ENCODE measurements around the gene SLC38A3. TPM values are rescaled to one million over a fixed set of nuclear protein-coding genes. Genes with fewer than 3 reads are reported as not detected.

The SLC38A3 gene
- total and polyA plus RNA-seq, 7 donors: 0.12 to 12.7 (median 3.3) TPM

DNA sequence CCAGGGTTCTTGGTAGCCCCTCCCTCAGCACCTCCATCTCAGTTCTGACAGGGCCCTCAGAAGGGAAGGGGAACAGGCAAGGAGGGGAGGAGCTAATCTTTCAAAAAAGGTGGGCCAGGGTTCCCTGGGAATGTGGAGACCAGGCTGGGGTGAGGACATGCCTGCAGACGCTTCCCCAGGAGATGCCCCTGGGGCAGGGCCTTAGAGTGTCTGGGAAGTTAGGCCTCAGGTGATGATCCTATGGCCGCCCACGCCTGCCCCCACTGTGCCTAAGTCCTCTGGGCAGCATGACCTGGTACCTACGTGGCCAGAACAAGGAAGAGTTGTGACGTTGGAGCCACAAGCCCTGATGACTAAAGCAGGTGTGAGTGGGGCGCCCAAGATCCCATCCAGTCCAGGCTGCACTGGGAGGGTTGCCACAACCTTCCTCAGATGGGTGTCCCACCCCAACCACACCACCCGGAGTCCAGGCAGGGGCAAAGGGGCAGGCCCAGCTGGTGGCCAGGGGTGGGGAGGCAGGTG lies 60.0 kb downstream of the SLC38A3 start:
- intact Hi-C loops (cut with DNase I): loop anchor here in 1 of 2 donors (5.0 to 10.0 kb wide), 2 partner anchors 62 to 280 kb away; partner anchors contain the start of gene TUSC2
- no peak for DNase-seq

DNA sequence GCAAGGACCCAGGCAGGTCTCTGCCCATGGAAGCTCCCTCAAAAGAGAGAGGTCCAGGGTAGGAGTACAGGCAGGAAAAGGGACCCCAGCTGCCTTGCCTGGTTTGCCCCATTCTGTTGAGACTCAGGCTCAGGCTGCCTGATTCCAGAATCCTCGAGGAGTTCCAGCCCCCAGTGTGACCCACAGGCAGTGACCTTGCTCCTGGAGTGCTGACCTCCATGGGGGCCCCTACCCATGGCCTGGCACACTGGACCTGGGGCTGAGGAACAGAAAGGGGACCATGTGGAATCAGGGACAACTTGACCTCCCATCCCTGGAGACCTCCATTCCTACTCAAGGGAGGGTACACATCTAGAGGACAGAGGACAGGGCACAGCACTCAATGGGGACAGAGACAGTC lies 60.5 kb downstream of the SLC38A3 start:
- no peaks in the 10 kb centered on the region for H3K27me3 ChIP-seq (ENCODE audit: insufficient read depth in 3 of 3, low read length in 2 of 3)
- peaks cover 54% of the 10 kb centered on the region for H3K4me1 ChIP-seq
- intact Hi-C loops (cut with DNase I): loop anchor here in 1 of 2 donors (10.0 kb wide), 1 partner anchor 279 kb away; no protein-coding TSS in a partner anchor
- no peak for DNase-seq
- no peak overlapping the region for H3K4me3 ChIP-seq
- 17 to 54% (median 32%) methylated on average over 1 of the region's 1 CpG for WGBS, 3 donors
- TF ChIP-seq, protein P1, sequence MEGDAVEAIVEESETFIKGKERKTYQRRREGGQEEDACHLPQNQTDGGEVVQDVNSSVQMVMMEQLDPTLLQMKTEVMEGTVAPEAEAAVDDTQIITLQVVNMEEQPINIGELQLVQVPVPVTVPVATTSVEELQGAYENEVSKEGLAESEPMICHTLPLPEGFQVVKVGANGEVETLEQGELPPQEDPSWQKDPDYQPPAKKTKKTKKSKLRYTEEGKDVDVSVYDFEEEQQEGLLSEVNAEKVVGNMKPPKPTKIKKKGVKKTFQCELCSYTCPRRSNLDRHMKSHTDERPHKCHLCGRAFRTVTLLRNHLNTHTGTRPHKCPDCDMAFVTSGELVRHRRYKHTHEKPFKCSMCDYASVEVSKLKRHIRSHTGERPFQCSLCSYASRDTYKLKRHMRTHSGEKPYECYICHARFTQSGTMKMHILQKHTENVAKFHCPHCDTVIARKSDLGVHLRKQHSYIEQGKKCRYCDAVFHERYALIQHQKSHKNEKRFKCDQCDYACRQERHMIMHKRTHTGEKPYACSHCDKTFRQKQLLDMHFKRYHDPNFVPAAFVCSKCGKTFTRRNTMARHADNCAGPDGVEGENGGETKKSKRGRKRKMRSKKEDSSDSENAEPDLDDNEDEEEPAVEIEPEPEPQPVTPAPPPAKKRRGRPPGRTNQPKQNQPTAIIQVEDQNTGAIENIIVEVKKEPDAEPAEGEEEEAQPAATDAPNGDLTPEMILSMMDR (IDR thresholded peaks at IDR 0.05): no peak
- H3K36me3 ChIP-seq (ENCODE audit: insufficient read depth in 1 of 2, low read depth in 1 of 2): no peaks in the 10 kb centered on the region
- H3K9me3 ChIP-seq: no peaks in the 10 kb centered on the region
- ATAC-seq: no peak
- H3K27ac ChIP-seq: peak overlapping the region; percentile 63

More for the DNA sequence above, 60.0 kb downstream of the SLC38A3 start:
- TF ChIP-seq, protein P1 (IDR thresholded peaks at IDR 0.05): no peak
- no peaks in the 10 kb centered on the region for H3K36me3 ChIP-seq (ENCODE audit: insufficient read depth in 1 of 2, low read depth in 1 of 2)
- H3K9me3 ChIP-seq: no peaks in the 10 kb centered on the region
- no peak for ATAC-seq
- peaks cover 50% of the 10 kb centered on the region for H3K4me1 ChIP-seq
- WGBS, 3 donors: 52 to 56% (median 54%) methylated on average over 7 of the region's 7 CpGs
- H3K27ac ChIP-seq: peak overlapping the region; percentile 63
- no peaks in the 10 kb centered on the region for H3K27me3 ChIP-seq (ENCODE audit: insufficient read depth in 3 of 3, low read length in 2 of 3)
- no peak overlapping the region for H3K4me3 ChIP-seq

DNA sequence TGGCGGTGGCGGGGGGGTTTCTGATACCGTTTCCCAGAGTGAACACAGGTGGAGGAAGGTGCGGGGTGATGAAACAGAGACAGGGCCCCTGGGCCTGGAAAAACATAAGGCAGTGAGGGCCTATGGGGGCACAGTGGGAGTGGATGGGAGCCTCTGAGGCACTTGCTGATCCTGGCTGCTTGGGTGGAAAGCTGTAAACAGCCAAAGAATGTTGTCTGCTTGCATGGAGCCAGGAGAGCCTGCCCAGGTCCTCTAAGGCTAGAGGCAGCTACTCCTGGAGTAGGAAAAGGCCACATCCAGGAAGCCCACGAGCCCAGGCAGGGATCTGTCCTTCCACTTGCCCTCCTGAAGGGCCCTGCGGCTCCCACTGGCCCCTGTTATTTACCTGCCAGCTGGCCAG lies 60.9 kb downstream of the SLC38A3 start:
- TF ChIP-seq, protein P1 (IDR thresholded peaks at IDR 0.05): no peak
- WGBS, 3 donors: 69 to 71% (median 70%) methylated on average over 6 of the region's 6 CpGs
- DNase-seq (no peak), ATAC-seq (no peak)
- Histone ChIP-seq H3K4me3 (no peak overlapping the region), H3K4me1 (peaks cover 49% of the 10 kb centered on the region), H3K27me3 (ENCODE audit: insufficient read depth in 3 of 3, low read length in 2 of 3) (no peaks in the 10 kb centered on the region), H3K36me3 (ENCODE audit: insufficient read depth in 1 of 2, low read depth in 1 of 2) (no peaks in the 10 kb centered on the region), H3K27ac (peak overlapping the region; percentile 63), H3K9me3 (no peaks in the 10 kb centered on the region)
- intact Hi-C loops (cut with DNase I): loop anchor here in 1 of 2 donors (10.0 kb wide), 1 partner anchor 279 kb away; no protein-coding TSS in a partner anchor

DNA sequence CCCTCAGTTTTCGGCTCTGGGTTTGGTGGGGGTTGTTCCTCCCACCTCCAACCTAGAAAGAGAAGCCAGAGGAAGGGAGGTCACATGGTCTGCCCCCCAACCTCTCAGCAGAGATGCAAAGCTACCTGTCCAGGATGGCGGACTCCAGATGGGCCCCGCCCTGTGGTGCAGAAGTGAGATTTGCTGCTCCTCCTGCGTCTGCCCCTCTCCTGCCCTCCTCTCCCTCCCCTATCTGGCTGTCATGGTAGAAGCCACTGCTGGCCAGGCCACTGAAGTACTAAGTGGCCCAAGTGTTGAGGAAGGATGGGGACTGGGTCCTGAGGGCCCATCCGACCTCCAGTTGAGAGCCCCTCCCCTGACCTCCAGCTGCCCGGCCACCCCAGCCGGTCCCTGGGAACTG lies 61.8 kb downstream of the SLC38A3 start:
- peak in 1 of 4 donors; percentile 7 for ATAC-seq
- peak overlapping the region; percentile 82 for H3K27ac ChIP-seq
- intact Hi-C loops (cut with DNase I): loop anchor here in 1 of 2 donors (10.0 kb wide), 1 partner anchor 278 kb away; no protein-coding TSS in a partner anchor
- 54 to 67% (median 57%) methylated on average over 7 of the region's 7 CpGs for WGBS, 3 donors
- H3K36me3 ChIP-seq (ENCODE audit: insufficient read depth in 1 of 2, low read depth in 1 of 2): no peaks in the 10 kb centered on the region
- H3K4me3 ChIP-seq: peak overlapping the region; percentile 72
- TF ChIP-seq, protein P1 (IDR thresholded peaks at IDR 0.05): no peak
- H3K27me3 ChIP-seq (ENCODE audit: insufficient read depth in 3 of 3, low read length in 2 of 3): no peaks in the 10 kb centered on the region
- H3K4me1 ChIP-seq: peaks cover 48% of the 10 kb centered on the region
- DNase-seq: no peak
- H3K9me3 ChIP-seq: no peaks in the 10 kb centered on the region

Data from psoas muscle (tissue), 8 donors.